PC-9 (cell line): ENCODE data around the gene LIAS.
"Not testable (repeated sequence)": the region's sequence is repeated elsewhere in the genome, so short reads cannot be mapped to it uniquely, and the experiment has no call there.

Experiments
- CTCF ChIP-seq: fragments of 200-600 bp; sonication (generic); conservative IDR thresholded peaks from 2 replicates; pipeline ENCODE4 v1.6.1; 2017; ENCODE audit warnings: mixed run types, antibody characterized with exemption, mild to moderate bottlenecking, moderate library complexity
- EZH2 ChIP-seq: fragments of 200-600 bp; sonication (generic); IDR thresholded peaks from 2 replicates; pipeline ENCODE4 v1.8.0; 2017; ENCODE audit warnings: antibody characterized with exemption, low read depth

- not testable (repeated sequence) for TF ChIP-seq EZH2, CTCF
These were observed 47.3 kb upstream of the LIAS start for GRCh38 chr4:39411561-39411960.
